GM18502 (cell line): ENCODE data around the gene ARSB.
A peak's percentile ranks its signal among the peaks of the same experiment; 100 is the strongest.

Source experiments
- ATAC-seq: cut with Tn5 transposase; IDR thresholded peaks from one replicate; pipeline ENCODE4 v1.9.1; 2021; ENCODE audit warnings: mild to moderate bottlenecking; ENCODE audit not compliant: unreplicated experiment, poor library complexity

ARSB gene

DNA sequence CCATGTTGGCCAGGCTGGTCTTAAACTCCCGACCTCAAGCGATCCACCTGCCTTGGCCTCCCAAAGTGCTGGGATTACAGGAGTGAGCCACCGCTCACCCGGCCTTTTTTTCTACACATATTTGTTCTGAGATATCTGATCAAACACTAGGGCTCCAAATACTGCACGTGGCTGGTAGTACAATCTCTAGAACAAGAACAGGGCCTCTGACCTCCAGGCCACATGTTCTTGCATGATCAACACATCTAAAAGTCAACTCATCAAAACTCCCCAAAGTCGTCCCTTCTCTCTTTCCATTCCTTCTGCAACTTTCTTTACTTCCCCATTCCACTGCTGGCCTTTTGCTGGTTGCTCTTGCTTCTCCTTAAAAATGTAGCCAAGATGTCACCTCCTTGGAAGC is 223.3 kb downstream of the ARSB start:
- ATAC-seq, result no peak

DNA sequence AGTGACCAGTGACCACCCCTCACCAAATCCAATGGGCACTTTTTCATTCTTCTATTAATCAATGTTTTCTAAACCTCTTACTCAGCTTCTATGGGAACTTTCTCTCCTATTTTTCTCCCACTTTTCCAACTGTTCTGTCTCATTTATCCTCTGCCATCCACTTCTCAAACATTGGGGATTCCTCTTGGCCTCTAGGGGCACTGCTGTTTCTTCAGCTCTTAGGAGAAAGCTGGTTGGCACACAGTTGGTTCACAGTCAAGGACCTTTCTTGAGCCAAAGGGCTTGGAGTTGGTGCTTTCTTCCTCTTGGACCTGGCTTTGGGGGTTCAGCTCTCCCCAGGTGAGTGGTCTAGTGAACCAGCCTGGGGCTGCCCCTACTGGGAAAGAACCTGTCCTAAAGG is 224.3 kb downstream of the ARSB start:
- ATAC-seq, result no peak

GRCh38 chr5:78760366-78760765 is 224.7 kb downstream of the ARSB start:
- ATAC-seq, result no peak

DNA sequence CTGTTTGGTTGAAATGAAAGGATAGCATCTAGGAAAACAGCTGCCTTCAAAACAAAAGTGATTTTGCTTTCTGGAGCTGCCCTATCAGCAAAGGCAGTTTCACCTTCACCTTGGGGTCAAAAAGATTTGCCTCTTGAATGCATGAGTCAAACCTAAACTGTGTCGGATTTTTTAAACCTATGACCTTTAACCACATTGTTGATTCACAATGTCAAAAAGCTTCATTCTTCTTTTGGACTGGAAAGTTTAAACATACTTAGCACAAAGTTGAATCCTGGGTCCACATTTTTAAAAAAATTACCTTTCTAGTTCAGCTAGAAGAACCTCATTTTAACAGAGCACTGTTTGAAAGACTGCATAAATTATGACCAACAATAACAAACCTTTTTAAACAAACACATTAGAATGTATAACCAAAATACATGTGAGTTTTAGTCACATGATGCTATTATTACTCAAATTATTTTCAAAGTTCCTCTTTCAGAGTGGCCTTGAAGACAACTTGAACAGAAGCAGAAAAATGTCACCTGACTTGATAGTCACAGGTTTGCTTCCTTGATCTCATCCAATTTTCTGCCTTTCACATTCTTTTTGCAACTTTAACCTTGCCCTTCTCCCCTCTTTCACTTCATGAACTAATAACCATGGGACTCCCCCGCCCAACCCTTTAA is 226.8 kb downstream of the ARSB start:
- peak; percentile 76 for ATAC-seq

DNA sequence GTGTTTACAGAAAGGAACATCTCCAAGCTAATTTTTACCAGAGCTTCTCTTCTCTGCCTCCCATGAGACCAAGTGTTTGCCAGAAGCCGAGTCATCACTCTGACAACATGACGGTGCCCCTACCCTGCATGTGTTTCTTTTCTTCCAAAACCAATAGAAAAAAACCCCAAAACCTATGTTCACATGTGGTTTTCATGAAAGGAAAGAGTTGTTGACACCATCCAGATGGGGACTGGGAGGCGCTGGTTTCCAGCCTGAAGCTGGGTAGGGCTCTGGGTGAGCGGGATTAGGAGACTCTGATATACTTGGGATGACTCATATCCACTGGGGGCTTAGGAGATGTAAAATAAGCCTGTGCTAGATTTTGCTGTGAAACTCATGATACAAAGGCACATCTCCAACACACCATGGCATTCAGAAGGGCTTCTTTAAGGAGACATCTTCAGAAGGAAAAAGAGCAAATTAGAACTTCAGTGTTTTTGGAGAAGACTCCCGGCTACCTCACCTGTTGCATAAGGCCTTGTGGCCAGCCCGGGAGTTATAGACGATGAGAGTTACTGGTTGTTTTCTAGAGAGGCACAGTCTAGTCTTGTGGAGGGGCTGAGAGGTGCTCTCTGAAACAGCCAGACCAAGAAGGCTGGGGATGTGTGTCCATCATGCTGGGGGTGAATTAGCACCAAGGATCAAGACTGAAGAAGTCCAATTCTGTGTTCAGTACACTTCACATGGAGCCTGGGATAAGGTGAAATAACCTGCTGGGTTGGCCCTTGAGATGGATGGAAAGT is 227.6 kb downstream of the ARSB start:
- ATAC-seq, result peak; percentile 38

DNA sequence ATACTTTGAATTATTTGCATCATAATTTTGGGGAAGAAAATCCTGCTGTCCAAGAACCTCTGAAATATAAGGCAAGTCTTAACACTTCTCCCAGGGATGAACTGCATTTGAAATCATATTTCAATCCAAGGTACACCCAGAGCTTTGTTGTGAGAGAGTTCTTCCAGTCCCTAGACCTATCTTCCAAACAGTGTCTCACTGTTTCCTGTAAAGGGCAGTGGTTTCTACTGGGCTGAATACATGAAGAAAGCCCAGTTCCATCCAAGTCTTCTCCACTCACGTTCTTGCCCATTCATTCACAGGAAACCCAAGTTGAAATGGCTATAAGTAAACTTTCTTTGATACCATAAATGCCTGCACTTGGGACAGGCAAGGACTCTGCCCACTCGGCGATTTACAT is 228.3 kb downstream of the ARSB start:
- ATAC-seq, result peak; percentile 1

DNA sequence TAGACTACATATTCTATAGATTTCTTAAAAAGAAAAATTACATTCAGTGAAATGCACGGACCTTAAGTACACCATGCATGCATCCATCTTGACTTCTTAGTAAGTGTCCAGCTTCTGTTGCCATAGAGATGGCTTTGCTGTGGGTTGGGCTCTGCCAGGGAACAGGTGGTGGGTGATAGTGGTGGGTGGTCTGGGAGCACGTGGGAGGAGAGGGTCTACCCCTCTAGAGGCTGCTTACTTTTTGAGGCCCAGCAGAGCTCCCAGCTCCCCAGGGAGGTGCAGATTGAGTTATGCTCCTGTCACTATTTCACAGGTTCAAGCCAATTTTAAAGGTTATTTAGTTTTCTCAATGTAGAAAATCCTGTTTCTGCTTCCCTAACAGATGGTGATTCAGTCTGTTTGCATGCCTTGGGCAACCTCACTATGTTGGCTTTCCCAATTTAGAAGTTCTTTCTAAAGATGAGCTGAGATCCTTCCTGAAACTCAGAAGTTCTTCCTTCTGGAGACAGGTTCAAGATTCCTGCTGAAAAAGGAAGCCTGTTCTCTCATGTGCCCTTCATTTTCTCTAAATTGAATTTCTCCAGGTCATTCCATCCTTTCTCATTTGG is 229.2 kb downstream of the ARSB start:
- ATAC-seq, result no peak

- no peak for ATAC-seq
Measured at GRCh38 chr5:78754655-78755054, 230.5 kb downstream of the ARSB start.

DNA sequence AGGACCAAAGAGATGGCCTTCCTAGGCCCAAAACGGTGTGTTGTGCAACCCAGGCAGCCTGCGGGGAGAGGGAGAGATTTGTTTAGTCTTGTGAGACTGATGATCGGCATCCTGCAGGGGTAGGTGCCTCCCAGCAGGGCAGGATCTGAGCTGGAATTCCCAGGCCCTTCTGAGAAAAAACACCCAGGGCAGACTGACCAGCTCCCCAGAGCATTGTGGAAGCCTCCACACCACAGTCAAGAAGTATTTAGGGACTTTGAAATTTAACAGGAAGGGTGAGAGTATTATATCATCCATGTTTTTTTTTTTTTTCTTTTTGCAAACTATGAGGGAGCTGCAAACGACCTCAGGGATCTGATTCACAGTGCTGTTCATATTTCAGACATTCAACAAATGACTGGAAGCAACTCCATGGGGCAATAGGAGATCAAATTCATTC is 232.0 kb downstream of the ARSB start:
- ATAC-seq, result no peak

DNA sequence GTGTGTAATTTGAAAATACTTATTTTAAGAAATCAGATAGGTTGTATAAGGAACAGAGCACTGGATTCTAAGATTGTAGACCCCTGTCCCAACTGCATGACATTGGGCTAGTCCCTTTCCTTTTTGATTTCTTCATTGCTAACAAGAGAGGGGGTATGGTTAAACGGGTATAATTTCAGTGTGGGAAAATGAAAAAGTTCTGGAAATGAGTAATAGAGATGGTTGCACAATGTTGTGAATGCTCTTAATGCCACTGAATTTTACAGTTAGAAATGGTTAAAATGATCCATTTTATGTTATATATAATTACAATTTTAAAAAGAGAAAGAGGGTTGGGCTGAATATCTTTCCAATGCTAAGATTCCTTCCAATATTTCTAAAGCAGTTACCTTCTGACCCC is 233.2 kb downstream of the ARSB start:
- ATAC-seq, result no peak

GRCh38 chr5:78750281-78750680 is 234.8 kb downstream of the ARSB start:
- no peak for ATAC-seq

DNA sequence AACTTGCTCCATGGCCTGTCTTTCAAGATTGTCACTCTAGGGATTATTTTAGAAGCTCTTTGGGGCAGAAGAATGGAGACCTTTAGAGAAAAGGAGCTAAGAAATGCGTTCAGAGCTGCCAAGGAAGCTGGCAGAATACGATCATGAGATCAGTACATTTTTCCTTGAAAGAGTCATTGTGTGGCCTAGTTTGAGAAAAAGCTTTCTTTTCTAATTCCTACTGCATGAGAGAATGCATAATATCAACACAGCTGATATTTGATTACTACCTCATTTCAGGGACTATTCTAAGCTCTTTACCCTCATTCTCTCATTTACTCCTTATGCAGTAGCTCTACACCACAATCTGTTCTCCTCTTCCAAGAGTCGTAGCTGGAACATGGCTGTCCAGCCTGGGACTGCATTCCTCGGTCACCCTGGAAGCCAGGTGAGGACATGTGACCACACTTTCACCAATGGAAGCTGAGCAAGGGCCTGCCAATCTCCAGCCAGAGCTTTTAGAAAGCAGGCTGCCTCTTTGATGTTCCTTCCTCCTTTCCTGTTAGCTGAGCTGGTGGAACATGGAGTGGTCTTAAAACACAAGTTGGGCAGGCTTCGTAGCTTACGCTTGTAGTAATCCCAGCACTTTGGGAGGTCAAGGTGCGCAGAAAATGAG is 237.3 kb downstream of the ARSB start:
- no peak for ATAC-seq

GRCh38 chr5:78747055-78747454 is 238.1 kb downstream of the ARSB start:
- ATAC-seq, result no peak

DNA sequence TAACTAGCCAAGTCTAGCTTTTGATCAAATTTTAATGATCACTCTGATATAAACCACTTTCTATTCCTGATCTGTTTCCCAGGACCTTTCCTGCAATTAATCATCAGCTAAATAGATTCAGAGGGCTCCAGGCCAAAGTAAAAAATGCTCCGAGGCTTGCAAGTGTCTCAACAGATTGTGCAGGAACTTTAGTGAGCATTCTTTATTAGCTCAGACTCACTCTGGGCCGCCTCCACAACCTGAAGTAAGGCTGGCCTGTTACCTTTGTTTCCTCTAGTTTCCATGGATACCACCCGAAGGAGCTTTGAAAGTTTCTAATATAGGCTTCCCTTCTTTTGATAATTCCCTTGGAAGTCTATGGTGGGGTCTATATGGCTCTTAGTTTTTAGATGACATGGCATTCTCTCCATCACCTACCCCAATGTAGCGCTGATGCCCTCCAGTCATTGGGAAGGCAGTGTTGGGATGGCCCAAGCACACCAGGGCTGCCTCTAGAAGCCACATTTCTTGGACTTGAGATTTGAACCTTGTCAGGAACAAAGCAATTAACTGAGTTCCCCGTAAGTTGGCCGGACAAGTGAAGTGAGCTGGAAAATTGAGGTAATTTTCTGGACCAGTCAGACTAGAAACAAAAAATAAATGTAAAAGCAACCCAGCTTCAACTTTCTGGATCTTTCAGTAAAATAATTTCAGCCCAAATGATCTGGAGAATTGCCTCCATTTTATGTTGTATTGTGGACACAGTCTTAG is 238.9 kb downstream of the ARSB start:
- ATAC-seq, result no peak

- no peak for ATAC-seq
Measured at GRCh38 chr5:78744951-78745534, 240.1 kb downstream of the ARSB start.

DNA sequence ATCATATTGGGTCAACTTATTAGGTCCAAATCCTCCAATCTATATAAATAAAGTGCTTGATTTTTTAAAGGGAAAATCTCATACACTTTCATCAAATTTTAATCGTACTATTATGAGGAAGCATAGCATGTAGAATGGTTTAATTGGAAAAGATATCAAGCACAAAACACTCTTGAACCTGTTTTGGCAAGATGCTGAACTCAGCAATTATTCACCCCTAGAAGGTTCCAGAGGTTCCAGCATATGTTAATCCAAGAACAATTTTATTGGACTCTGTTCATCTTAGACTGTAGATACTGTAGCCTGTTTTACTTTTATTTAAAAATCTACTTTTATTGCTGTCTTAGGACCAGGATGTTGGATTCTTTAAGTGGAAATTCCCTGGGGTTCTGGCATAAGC is 244.1 kb downstream of the ARSB start:
- ATAC-seq, result no peak

- ATAC-seq, result no peak
Measured at GRCh38 chr5:78738693-78739300, 246.3 kb downstream of the ARSB start.

- no peak for ATAC-seq
Measured at GRCh38 chr5:78738104-78738503, 247.0 kb downstream of the ARSB start.

GRCh38 chr5:78735834-78736463 is 249.2 kb downstream of the ARSB start:
- ATAC-seq, result no peak
